ENCODE results near the gene ALPL. TPM values are rescaled to one million over a fixed set of nuclear protein-coding genes. Genes with fewer than 3 reads are reported as not detected.

ALPL gene
- total RNA-seq, 2 experiments from 2014 or later = not detected

- intact Hi-C loops (cut with micrococcal nuclease) = no loop called here
- Mint-ChIP-seq H3K27me3 (peaks cover 6% of the 10 kb centered on the region), H3K4me3 (no peak overlapping the region), H3K4me1 (ENCODE audit: low read depth) (no peaks in the 10 kb centered on the region), H3K9me3 (no peaks in the 10 kb centered on the region), H3K27ac (no peak overlapping the region), H3K36me3 (ENCODE audit: low read depth) (no peaks in the 10 kb centered on the region)
- no peak for DNase-seq
- ATAC-seq = no peak
- POLR2A ChIA-PET = no interaction called here
- CTCF ChIA-PET = no interaction called here
- TF ChIP-seq, protein P1, sequence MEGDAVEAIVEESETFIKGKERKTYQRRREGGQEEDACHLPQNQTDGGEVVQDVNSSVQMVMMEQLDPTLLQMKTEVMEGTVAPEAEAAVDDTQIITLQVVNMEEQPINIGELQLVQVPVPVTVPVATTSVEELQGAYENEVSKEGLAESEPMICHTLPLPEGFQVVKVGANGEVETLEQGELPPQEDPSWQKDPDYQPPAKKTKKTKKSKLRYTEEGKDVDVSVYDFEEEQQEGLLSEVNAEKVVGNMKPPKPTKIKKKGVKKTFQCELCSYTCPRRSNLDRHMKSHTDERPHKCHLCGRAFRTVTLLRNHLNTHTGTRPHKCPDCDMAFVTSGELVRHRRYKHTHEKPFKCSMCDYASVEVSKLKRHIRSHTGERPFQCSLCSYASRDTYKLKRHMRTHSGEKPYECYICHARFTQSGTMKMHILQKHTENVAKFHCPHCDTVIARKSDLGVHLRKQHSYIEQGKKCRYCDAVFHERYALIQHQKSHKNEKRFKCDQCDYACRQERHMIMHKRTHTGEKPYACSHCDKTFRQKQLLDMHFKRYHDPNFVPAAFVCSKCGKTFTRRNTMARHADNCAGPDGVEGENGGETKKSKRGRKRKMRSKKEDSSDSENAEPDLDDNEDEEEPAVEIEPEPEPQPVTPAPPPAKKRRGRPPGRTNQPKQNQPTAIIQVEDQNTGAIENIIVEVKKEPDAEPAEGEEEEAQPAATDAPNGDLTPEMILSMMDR (IDR thresholded peaks at IDR 0.05) = no peak
These were observed 21.3 kb downstream of the ALPL start for GRCh38 chr1:21530368-21531016.

- ChIA-PET POLR2A (no interaction called here), CTCF (no interaction called here)
- DNase-seq (no peak), ATAC-seq (no peak)
- TF ChIP-seq, protein P1 (IDR thresholded peaks at IDR 0.05) = no peak
- intact Hi-C loops (cut with micrococcal nuclease) = no loop called here
- no peak overlapping the region for H3K4me3 Mint-ChIP-seq
- peaks cover 6% of the 10 kb centered on the region for H3K27me3 Mint-ChIP-seq
- H3K9me3 Mint-ChIP-seq = no peaks in the 10 kb centered on the region
- H3K27ac Mint-ChIP-seq = no peak overlapping the region
- H3K36me3 Mint-ChIP-seq (ENCODE audit: low read depth) = no peaks in the 10 kb centered on the region
- H3K4me1 Mint-ChIP-seq (ENCODE audit: low read depth) = no peaks in the 10 kb centered on the region
These were observed 22.0 kb downstream of the ALPL start for GRCh38 chr1:21531241-21531640.

GRCh38 chr1:21532496-21532895, 23.3 kb downstream of the ALPL start:
- intact Hi-C loops (cut with micrococcal nuclease) = no loop called here
- H3K9me3 Mint-ChIP-seq = no peaks in the 10 kb centered on the region
- no peak overlapping the region for H3K27ac Mint-ChIP-seq
- H3K27me3 Mint-ChIP-seq = peaks cover 6% of the 10 kb centered on the region
- H3K4me3 Mint-ChIP-seq = no peak overlapping the region
- DNase-seq (no peak), ATAC-seq (no peak)
- ChIA-PET CTCF (no interaction called here), POLR2A (no interaction called here)
- TF ChIP-seq, protein P1 (IDR thresholded peaks at IDR 0.05) = no peak
- H3K36me3 Mint-ChIP-seq (ENCODE audit: low read depth) = no peaks in the 10 kb centered on the region
- H3K4me1 Mint-ChIP-seq (ENCODE audit: low read depth) = no peaks in the 10 kb centered on the region

- no peak overlapping the region for H3K27ac Mint-ChIP-seq
- TF ChIP-seq, protein P1 (IDR thresholded peaks at IDR 0.05) = no peak
- H3K36me3 Mint-ChIP-seq (ENCODE audit: low read depth) = no peaks in the 10 kb centered on the region
- no peak overlapping the region for H3K4me3 Mint-ChIP-seq
- no peaks in the 10 kb centered on the region for H3K4me1 Mint-ChIP-seq (ENCODE audit: low read depth)
- intact Hi-C loops (cut with micrococcal nuclease) = no loop called here
- ATAC-seq (no peak), DNase-seq (no peak)
- no peaks in the 10 kb centered on the region for H3K9me3 Mint-ChIP-seq
- peaks cover 11% of the 10 kb centered on the region for H3K27me3 Mint-ChIP-seq
- POLR2A ChIA-PET = interaction anchor here (0.6 kb wide), 1 partner anchor 20 kb away, joined by 3 read pairs; no protein-coding TSS in a partner anchor
- CTCF ChIA-PET = no interaction called here
These were observed 23.8 kb downstream of the ALPL start for GRCh38 chr1:21532992-21533534.

GRCh38 chr1:21534146-21534545, 24.9 kb downstream of the ALPL start:
- Mint-ChIP-seq H3K27me3 (peaks cover 21% of the 10 kb centered on the region), H3K9me3 (no peaks in the 10 kb centered on the region), H3K4me1 (ENCODE audit: low read depth) (no peaks in the 10 kb centered on the region), H3K36me3 (ENCODE audit: low read depth) (no peaks in the 10 kb centered on the region), H3K4me3 (no peak overlapping the region), H3K27ac (no peak overlapping the region)
- TF ChIP-seq, protein P1 (IDR thresholded peaks at IDR 0.05) = no peak
- ChIA-PET CTCF (no interaction called here), POLR2A (no interaction called here)
- no peak for ATAC-seq
- DNase-seq = no peak
- intact Hi-C loops (cut with micrococcal nuclease) = no loop called here
